Measurements from ENCODE around the gene TMEM229B. TPM values are rescaled to one million over a fixed set of nuclear protein-coding genes. Genes with fewer than 3 reads are reported as not detected.

TMEM229B gene
- polyA plus RNA-seq, 4 donors, result 6.5 to 27.5 (median 11.4) TPM

- DNase-seq (no peak), FAIRE-seq (no peak)
- Histone ChIP-seq H3K9me3 (ENCODE audit: control insufficient read depth in 2 of 2, insufficient read depth in 1 of 2, low read depth in 1 of 2, low read length in 1 of 2) (no peaks in the 10 kb centered on the region), H3K27me3 (ENCODE audit: control insufficient read depth in 3 of 3, insufficient read depth in 3 of 3, low read length in 3 of 3) (peaks cover 0 to 4% (median 0%) of the 10 kb centered on the region in 3 donors), H3K27ac (ENCODE audit: low read depth in 1 of 3, low read length in 2 of 3) (no peak overlapping the region), H3K36me3 (ENCODE audit: control insufficient read depth in 3 of 3, insufficient read depth in 2 of 3, low read depth in 1 of 3, low read length in 3 of 3) (no peaks in the 10 kb centered on the region), H3K4me1 (ENCODE audit: control insufficient read depth in 3 of 3, insufficient read depth in 2 of 3, low read depth in 1 of 3, low read length in 2 of 3) (peaks cover 0 to 28% (median 1%) of the 10 kb centered on the region in 3 donors), H3K4me3 (ENCODE audit: low read depth in 1 of 3, low read length in 3 of 3) (no peak overlapping the region)
- 89 to 90% (median 89%) methylated on average over 8 of the region's 8 CpGs for WGBS, 3 donors
These were observed 62.4 kb downstream of the TMEM229B start for GRCh38 chr14:67426161-67426560.

GRCh38 chr14:67425608-67426007, 62.9 kb downstream of the TMEM229B start:
- WGBS, 3 donors, result 75 to 88% (median 81%) methylated on average over 4 of the region's 4 CpGs
- peaks cover 0 to 28% (median 1%) of the 10 kb centered on the region in 3 donors for H3K4me1 ChIP-seq (ENCODE audit: control insufficient read depth in 3 of 3, insufficient read depth in 2 of 3, low read depth in 1 of 3, low read length in 2 of 3)
- no peaks in the 10 kb centered on the region for H3K9me3 ChIP-seq (ENCODE audit: control insufficient read depth in 2 of 2, insufficient read depth in 1 of 2, low read depth in 1 of 2, low read length in 1 of 2)
- FAIRE-seq, result no peak
- H3K36me3 ChIP-seq (ENCODE audit: control insufficient read depth in 3 of 3, insufficient read depth in 2 of 3, low read depth in 1 of 3, low read length in 3 of 3), result no peaks in the 10 kb centered on the region
- H3K27me3 ChIP-seq (ENCODE audit: control insufficient read depth in 3 of 3, insufficient read depth in 3 of 3, low read length in 3 of 3), result peaks cover 0 to 4% (median 0%) of the 10 kb centered on the region in 3 donors
- H3K4me3 ChIP-seq (ENCODE audit: low read depth in 1 of 3, low read length in 3 of 3), result no peak overlapping the region
- H3K27ac ChIP-seq (ENCODE audit: low read depth in 1 of 3, low read length in 2 of 3), result no peak overlapping the region
- DNase-seq, result no peak

- Histone ChIP-seq H3K4me1 (ENCODE audit: control insufficient read depth in 3 of 3, insufficient read depth in 2 of 3, low read depth in 1 of 3, low read length in 2 of 3) (peaks cover 0 to 27% (median 0%) of the 10 kb centered on the region in 3 donors), H3K4me3 (ENCODE audit: low read depth in 1 of 3, low read length in 3 of 3) (no peak overlapping the region), H3K36me3 (ENCODE audit: control insufficient read depth in 3 of 3, insufficient read depth in 2 of 3, low read depth in 1 of 3, low read length in 3 of 3) (no peaks in the 10 kb centered on the region), H3K27ac (ENCODE audit: low read depth in 1 of 3, low read length in 2 of 3) (no peak overlapping the region), H3K27me3 (ENCODE audit: control insufficient read depth in 3 of 3, insufficient read depth in 3 of 3, low read length in 3 of 3) (peaks cover 0 to 4% (median 0%) of the 10 kb centered on the region in 3 donors), H3K9me3 (ENCODE audit: control insufficient read depth in 2 of 2, insufficient read depth in 1 of 2, low read depth in 1 of 2, low read length in 1 of 2) (no peaks in the 10 kb centered on the region)
- WGBS, 3 donors, result 64 to 81% (median 71%) methylated on average over 3 of the region's 3 CpGs
- DNase-seq, result no peak
- FAIRE-seq, result no peak
These were observed 64.0 kb downstream of the TMEM229B start for GRCh38 chr14:67424539-67424938.

- no peaks in the 10 kb centered on the region for H3K36me3 ChIP-seq (ENCODE audit: control insufficient read depth in 3 of 3, insufficient read depth in 2 of 3, low read depth in 1 of 3, low read length in 3 of 3)
- no peak for FAIRE-seq
- 69 to 92% (median 88%) methylated on average over 2 of the region's 2 CpGs for WGBS, 3 donors
- no peak overlapping the region for H3K4me3 ChIP-seq (ENCODE audit: low read depth in 1 of 3, low read length in 3 of 3)
- no peak overlapping the region for H3K27ac ChIP-seq (ENCODE audit: low read depth in 1 of 3, low read length in 2 of 3)
- peaks cover 0 to 4% (median 0%) of the 10 kb centered on the region in 3 donors for H3K27me3 ChIP-seq (ENCODE audit: control insufficient read depth in 3 of 3, insufficient read depth in 3 of 3, low read length in 3 of 3)
- DNase-seq, result no peak
- peaks cover 0 to 22% (median 0%) of the 10 kb centered on the region in 3 donors for H3K4me1 ChIP-seq (ENCODE audit: control insufficient read depth in 3 of 3, insufficient read depth in 2 of 3, low read depth in 1 of 3, low read length in 2 of 3)
- no peaks in the 10 kb centered on the region for H3K9me3 ChIP-seq (ENCODE audit: control insufficient read depth in 2 of 2, insufficient read depth in 1 of 2, low read depth in 1 of 2, low read length in 1 of 2)
These were observed 65.1 kb downstream of the TMEM229B start for GRCh38 chr14:67423424-67423823.

GRCh38 chr14:67421356-67422224, 66.9 kb downstream of the TMEM229B start:
- Histone ChIP-seq H3K36me3 (ENCODE audit: control insufficient read depth in 3 of 3, insufficient read depth in 2 of 3, low read depth in 1 of 3, low read length in 3 of 3) (no peaks in the 10 kb centered on the region), H3K27ac (ENCODE audit: low read depth in 1 of 3, low read length in 2 of 3) (no peak overlapping the region), H3K27me3 (ENCODE audit: control insufficient read depth in 3 of 3, insufficient read depth in 3 of 3, low read length in 3 of 3) (peaks cover 0 to 4% (median 0%) of the 10 kb centered on the region in 3 donors), H3K9me3 (ENCODE audit: control insufficient read depth in 2 of 2, insufficient read depth in 1 of 2, low read depth in 1 of 2, low read length in 1 of 2) (no peaks in the 10 kb centered on the region), H3K4me1 (ENCODE audit: control insufficient read depth in 3 of 3, insufficient read depth in 2 of 3, low read depth in 1 of 3, low read length in 2 of 3) (peaks cover 0 to 10% (median 0%) of the 10 kb centered on the region in 3 donors), H3K4me3 (ENCODE audit: low read depth in 1 of 3, low read length in 3 of 3) (no peak overlapping the region)
- 92 to 93% (median 93%) methylated on average over 11 of the region's 11 CpGs for WGBS, 3 donors
- FAIRE-seq (no peak), DNase-seq (no peak)

Other genes starting within 250 kb of the TMEM229B start
- 10 to 100 TPM; 11.1 to 38.4 (median 35.0) TPM for gene PALS1, start 247.3 kb downstream of the TMEM229B start, polyA plus RNA-seq
- 10 to 100 TPM; 43.1 to 84.3 (median 58.0) TPM for gene ATP6V1D, start 128.9 kb downstream of the TMEM229B start, polyA plus RNA-seq
- gene EIF2S1, start 128.4 kb downstream of the TMEM229B start, polyA plus RNA-seq, result 100 to 1,000 TPM in 1 of 4 donors, 10 to 100 TPM in 3; 43.6 to 116 (median 69.9) TPM
- 10 to 100 TPM; 33.9 to 88.3 (median 67.1) TPM for gene PLEK2, start 76.6 kb downstream of the TMEM229B start, polyA plus RNA-seq
- 10 to 100 TPM; 21.5 to 87.2 (median 47.5) TPM for gene PLEKHH1, start 44.6 kb upstream of the TMEM229B start, polyA plus RNA-seq
- gene PIGH, start 111.5 kb upstream of the TMEM229B start, polyA plus RNA-seq, result 10 to 100 TPM; 19.6 to 53.9 (median 22.6) TPM
- gene ARG2, start 131.2 kb upstream of the TMEM229B start, polyA plus RNA-seq, result 10 to 100 TPM in 3 of 4 donors, 1 to 10 TPM in 1; 2.4 to 56.1 (median 22.8) TPM
- gene VTI1B, start 185.9 kb upstream of the TMEM229B start, polyA plus RNA-seq, result 10 to 100 TPM; 58.4 to 94.6 (median 83.4) TPM
- 10 to 100 TPM in 2 of 4 donors, 1 to 10 TPM in 2; 5.9 to 63.8 (median 23.8) TPM for gene RDH11, start 207.0 kb upstream of the TMEM229B start, polyA plus RNA-seq
- 1 to 10 TPM in 1 of 4 donors, under 1 TPM in 1, not detected in 2; 0.44 to 1.4 TPM for gene RDH12, start 213.2 kb upstream of the TMEM229B start, polyA plus RNA-seq

Data from small intestine (tissue), 7 donors.